Measurements from ENCODE around the gene SNAPC2. TPM values are rescaled to one million over a fixed set of nuclear protein-coding genes. Genes with fewer than 3 reads are reported as not detected.
A peak's percentile ranks its signal among the peaks of the same experiment; 100 is the strongest.
"Not testable (repeated sequence)": the region's sequence is repeated elsewhere in the genome, so short reads cannot be mapped to it uniquely, and the experiment has no call there.

SNAPC2 gene
- polyA plus RNA-seq, 4 donors = 12.4 to 17.3 (median 16.4) TPM

- peaks cover 5 to 82% (median 26%) of the 10 kb centered on the region in 3 donors for H3K36me3 ChIP-seq (ENCODE audit: control insufficient read depth in 3 of 3, insufficient read depth in 2 of 3, low read depth in 1 of 3, low read length in 3 of 3)
- not testable (repeated sequence) for DNase-seq; H3K9me3 ChIP-seq (ENCODE audit: control insufficient read depth in 2 of 2, insufficient read depth in 1 of 2, low read depth in 1 of 2, low read length in 1 of 2); FAIRE-seq; H3K4me1 ChIP-seq (ENCODE audit: control insufficient read depth in 3 of 3, insufficient read depth in 2 of 3, low read depth in 1 of 3, low read length in 2 of 3); H3K4me3 ChIP-seq (ENCODE audit: low read depth in 1 of 3, low read length in 3 of 3); H3K27me3 ChIP-seq (ENCODE audit: control insufficient read depth in 3 of 3, insufficient read depth in 3 of 3, low read length in 3 of 3); H3K27ac ChIP-seq (ENCODE audit: low read depth in 1 of 3, low read length in 2 of 3)
- 75 to 78% (median 78%) methylated on average over 8 to 11 of the region's 11 CpGs for WGBS, 3 donors
Observed at GRCh38 chr19:7930030-7930429, 9.9 kb downstream of the SNAPC2 start.

GRCh38 chr19:7930765-7931164 lies 10.6 kb downstream of the SNAPC2 start:
- Histone ChIP-seq H3K27ac (ENCODE audit: low read depth in 1 of 3, low read length in 2 of 3) (no peak overlapping the region), H3K9me3 (ENCODE audit: control insufficient read depth in 2 of 2, insufficient read depth in 1 of 2, low read depth in 1 of 2, low read length in 1 of 2) (no peaks in the 10 kb centered on the region), H3K36me3 (ENCODE audit: control insufficient read depth in 3 of 3, insufficient read depth in 2 of 3, low read depth in 1 of 3, low read length in 3 of 3) (peaks cover 5 to 89% (median 30%) of the 10 kb centered on the region in 3 donors), H3K4me3 (ENCODE audit: low read depth in 1 of 3, low read length in 3 of 3) (no peak overlapping the region), H3K4me1 (ENCODE audit: control insufficient read depth in 3 of 3, insufficient read depth in 2 of 3, low read depth in 1 of 3, low read length in 2 of 3) (peaks cover 0 to 7% (median 0%) of the 10 kb centered on the region in 3 donors), H3K27me3 (ENCODE audit: control insufficient read depth in 3 of 3, insufficient read depth in 3 of 3, low read length in 3 of 3) (no peaks in the 10 kb centered on the region)
- WGBS, 3 donors = 84 to 94% (median 87%) methylated on average over 7 of the region's 7 CpGs
- DNase-seq (no peak), FAIRE-seq (no peak)

- peaks cover 0 to 3% (median 0%) of the 10 kb centered on the region in 3 donors for H3K4me1 ChIP-seq (ENCODE audit: control insufficient read depth in 3 of 3, insufficient read depth in 2 of 3, low read depth in 1 of 3, low read length in 2 of 3)
- H3K4me3 ChIP-seq (ENCODE audit: low read depth in 1 of 3, low read length in 3 of 3) = no peak overlapping the region
- no peak overlapping the region for H3K27ac ChIP-seq (ENCODE audit: low read depth in 1 of 3, low read length in 2 of 3)
- DNase-seq (no peak), FAIRE-seq (no peak)
- WGBS, 3 donors = 89 to 98% (median 95%) methylated on average over 31 to 36 of the region's 36 CpGs
- H3K27me3 ChIP-seq (ENCODE audit: control insufficient read depth in 3 of 3, insufficient read depth in 3 of 3, low read length in 3 of 3) = no peaks in the 10 kb centered on the region
- H3K36me3 ChIP-seq (ENCODE audit: control insufficient read depth in 3 of 3, insufficient read depth in 2 of 3, low read depth in 1 of 3, low read length in 3 of 3) = peaks cover 5 to 96% (median 31%) of the 10 kb centered on the region in 3 donors
- no peaks in the 10 kb centered on the region for H3K9me3 ChIP-seq (ENCODE audit: control insufficient read depth in 2 of 2, insufficient read depth in 1 of 2, low read depth in 1 of 2, low read length in 1 of 2)
Observed at GRCh38 chr19:7931221-7932061, 11.3 kb downstream of the SNAPC2 start.

- Histone ChIP-seq H3K36me3 (ENCODE audit: control insufficient read depth in 3 of 3, insufficient read depth in 2 of 3, low read depth in 1 of 3, low read length in 3 of 3) (peaks cover 5 to 96% (median 33%) of the 10 kb centered on the region in 3 donors), H3K4me3 (ENCODE audit: low read depth in 1 of 3, low read length in 3 of 3) (peak overlapping the region in 1 of 3 donors; percentile 3), H3K9me3 (ENCODE audit: control insufficient read depth in 2 of 2, insufficient read depth in 1 of 2, low read depth in 1 of 2, low read length in 1 of 2) (no peaks in the 10 kb centered on the region), H3K27me3 (ENCODE audit: control insufficient read depth in 3 of 3, insufficient read depth in 3 of 3, low read length in 3 of 3) (no peaks in the 10 kb centered on the region), H3K27ac (ENCODE audit: low read depth in 1 of 3, low read length in 2 of 3) (no peak overlapping the region), H3K4me1 (ENCODE audit: control insufficient read depth in 3 of 3, insufficient read depth in 2 of 3, low read depth in 1 of 3, low read length in 2 of 3) (no peaks in the 10 kb centered on the region)
- FAIRE-seq (no peak), DNase-seq (no peak)
- 90 to 91% (median 91%) methylated on average over 30 to 32 of the region's 32 CpGs for WGBS, 3 donors
Observed at GRCh38 chr19:7932276-7932929, 12.3 kb downstream of the SNAPC2 start.

GRCh38 chr19:7932930-7933300 lies 12.8 kb downstream of the SNAPC2 start:
- DNase-seq (no peak), FAIRE-seq (no peak)
- no peak overlapping the region for H3K4me3 ChIP-seq (ENCODE audit: low read depth in 1 of 3, low read length in 3 of 3)
- H3K27me3 ChIP-seq (ENCODE audit: control insufficient read depth in 3 of 3, insufficient read depth in 3 of 3, low read length in 3 of 3) = no peaks in the 10 kb centered on the region
- WGBS, 3 donors = 89 to 98% (median 93%) methylated on average over 10 of the region's 10 CpGs
- no peaks in the 10 kb centered on the region for H3K4me1 ChIP-seq (ENCODE audit: control insufficient read depth in 3 of 3, insufficient read depth in 2 of 3, low read depth in 1 of 3, low read length in 2 of 3)
- H3K9me3 ChIP-seq (ENCODE audit: control insufficient read depth in 2 of 2, insufficient read depth in 1 of 2, low read depth in 1 of 2, low read length in 1 of 2) = no peaks in the 10 kb centered on the region
- H3K36me3 ChIP-seq (ENCODE audit: control insufficient read depth in 3 of 3, insufficient read depth in 2 of 3, low read depth in 1 of 3, low read length in 3 of 3) = peaks cover 5 to 96% (median 35%) of the 10 kb centered on the region in 3 donors
- H3K27ac ChIP-seq (ENCODE audit: low read depth in 1 of 3, low read length in 2 of 3) = no peak overlapping the region

- no peak overlapping the region for H3K27ac ChIP-seq (ENCODE audit: low read depth in 1 of 3, low read length in 2 of 3)
Observed at GRCh38 chr19:7933411-7933810, 13.3 kb downstream of the SNAPC2 start.

GRCh38 chr19:7933828-7934725 lies 13.9 kb downstream of the SNAPC2 start:
- peaks cover 5 to 90% (median 35%) of the 10 kb centered on the region in 3 donors for H3K36me3 ChIP-seq (ENCODE audit: control insufficient read depth in 3 of 3, insufficient read depth in 2 of 3, low read depth in 1 of 3, low read length in 3 of 3)
- no peaks in the 10 kb centered on the region for H3K9me3 ChIP-seq (ENCODE audit: control insufficient read depth in 2 of 2, insufficient read depth in 1 of 2, low read depth in 1 of 2, low read length in 1 of 2)

More at GRCh38 chr19:7933411-7933810, 13.3 kb downstream of the SNAPC2 start:
- no peaks in the 10 kb centered on the region for H3K27me3 ChIP-seq (ENCODE audit: control insufficient read depth in 3 of 3, insufficient read depth in 3 of 3, low read length in 3 of 3)
- WGBS, 3 donors = 85 to 92% (median 86%) methylated on average over 14 of the region's 14 CpGs
- no peak for DNase-seq
- no peaks in the 10 kb centered on the region for H3K4me1 ChIP-seq (ENCODE audit: control insufficient read depth in 3 of 3, insufficient read depth in 2 of 3, low read depth in 1 of 3, low read length in 2 of 3)
- H3K9me3 ChIP-seq (ENCODE audit: control insufficient read depth in 2 of 2, insufficient read depth in 1 of 2, low read depth in 1 of 2, low read length in 1 of 2) = no peaks in the 10 kb centered on the region
- H3K4me3 ChIP-seq (ENCODE audit: low read depth in 1 of 3, low read length in 3 of 3) = no peak overlapping the region
- no peak for FAIRE-seq
- H3K36me3 ChIP-seq (ENCODE audit: control insufficient read depth in 3 of 3, insufficient read depth in 2 of 3, low read depth in 1 of 3, low read length in 3 of 3) = peaks cover 5 to 93% (median 35%) of the 10 kb centered on the region in 3 donors

GRCh38 chr19:7934766-7935165 lies 14.6 kb downstream of the SNAPC2 start:
- Histone ChIP-seq H3K4me3 (ENCODE audit: low read depth in 1 of 3, low read length in 3 of 3) (no peak overlapping the region), H3K36me3 (ENCODE audit: control insufficient read depth in 3 of 3, insufficient read depth in 2 of 3, low read depth in 1 of 3, low read length in 3 of 3) (peaks cover 8 to 87% (median 35%) of the 10 kb centered on the region in 3 donors), H3K27ac (ENCODE audit: low read depth in 1 of 3, low read length in 2 of 3) (no peak overlapping the region), H3K27me3 (ENCODE audit: control insufficient read depth in 3 of 3, insufficient read depth in 3 of 3, low read length in 3 of 3) (no peaks in the 10 kb centered on the region), H3K9me3 (ENCODE audit: control insufficient read depth in 2 of 2, insufficient read depth in 1 of 2, low read depth in 1 of 2, low read length in 1 of 2) (no peaks in the 10 kb centered on the region), H3K4me1 (ENCODE audit: control insufficient read depth in 3 of 3, insufficient read depth in 2 of 3, low read depth in 1 of 3, low read length in 2 of 3) (no peaks in the 10 kb centered on the region)
- 86 to 90% (median 86%) methylated on average over 21 of the region's 21 CpGs for WGBS, 3 donors
- DNase-seq = no peak
- FAIRE-seq = no peak

More at GRCh38 chr19:7933828-7934725, 13.9 kb downstream of the SNAPC2 start:
- Histone ChIP-seq H3K4me3 (ENCODE audit: low read depth in 1 of 3, low read length in 3 of 3) (no peak overlapping the region), H3K27me3 (ENCODE audit: control insufficient read depth in 3 of 3, insufficient read depth in 3 of 3, low read length in 3 of 3) (no peaks in the 10 kb centered on the region), H3K27ac (ENCODE audit: low read depth in 1 of 3, low read length in 2 of 3) (no peak overlapping the region), H3K4me1 (ENCODE audit: control insufficient read depth in 3 of 3, insufficient read depth in 2 of 3, low read depth in 1 of 3, low read length in 2 of 3) (no peaks in the 10 kb centered on the region)
- DNase-seq = no peak
- 87 to 88% (median 87%) methylated on average over 53 to 55 of the region's 55 CpGs for WGBS, 3 donors
- no peak for FAIRE-seq
